IPS DF 4.7 (cell line): ENCODE measurements around the gene CSTF2.

Experiments used
- DNase-seq: peaks from one replicate; pipeline ENCODE4 v3.0.0-alpha.2; 2013; ENCODE audit warnings: low spot score; ENCODE audit errors: extremely low read depth

Gene CSTF2

DNA sequence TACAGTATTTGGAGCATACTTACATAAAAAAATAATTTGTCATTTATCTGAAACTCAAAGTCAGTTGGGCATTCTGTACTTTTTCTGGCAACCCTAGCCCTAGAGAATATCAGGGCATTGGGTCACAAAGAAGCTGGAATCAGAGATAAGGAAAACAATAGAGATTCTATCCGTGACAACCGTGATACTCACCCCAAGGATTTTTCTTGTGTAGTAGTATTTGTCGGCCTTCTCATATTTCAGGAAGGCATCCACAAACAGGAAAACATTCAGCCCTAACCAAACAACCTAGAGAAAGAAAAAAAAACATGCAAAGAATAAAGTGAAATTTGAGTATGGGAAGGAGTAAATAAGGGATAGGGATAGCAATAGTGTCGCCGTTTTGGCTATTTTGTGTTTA lies 50.3 kb downstream of the CSTF2 start:
- no peak for DNase-seq

DNA sequence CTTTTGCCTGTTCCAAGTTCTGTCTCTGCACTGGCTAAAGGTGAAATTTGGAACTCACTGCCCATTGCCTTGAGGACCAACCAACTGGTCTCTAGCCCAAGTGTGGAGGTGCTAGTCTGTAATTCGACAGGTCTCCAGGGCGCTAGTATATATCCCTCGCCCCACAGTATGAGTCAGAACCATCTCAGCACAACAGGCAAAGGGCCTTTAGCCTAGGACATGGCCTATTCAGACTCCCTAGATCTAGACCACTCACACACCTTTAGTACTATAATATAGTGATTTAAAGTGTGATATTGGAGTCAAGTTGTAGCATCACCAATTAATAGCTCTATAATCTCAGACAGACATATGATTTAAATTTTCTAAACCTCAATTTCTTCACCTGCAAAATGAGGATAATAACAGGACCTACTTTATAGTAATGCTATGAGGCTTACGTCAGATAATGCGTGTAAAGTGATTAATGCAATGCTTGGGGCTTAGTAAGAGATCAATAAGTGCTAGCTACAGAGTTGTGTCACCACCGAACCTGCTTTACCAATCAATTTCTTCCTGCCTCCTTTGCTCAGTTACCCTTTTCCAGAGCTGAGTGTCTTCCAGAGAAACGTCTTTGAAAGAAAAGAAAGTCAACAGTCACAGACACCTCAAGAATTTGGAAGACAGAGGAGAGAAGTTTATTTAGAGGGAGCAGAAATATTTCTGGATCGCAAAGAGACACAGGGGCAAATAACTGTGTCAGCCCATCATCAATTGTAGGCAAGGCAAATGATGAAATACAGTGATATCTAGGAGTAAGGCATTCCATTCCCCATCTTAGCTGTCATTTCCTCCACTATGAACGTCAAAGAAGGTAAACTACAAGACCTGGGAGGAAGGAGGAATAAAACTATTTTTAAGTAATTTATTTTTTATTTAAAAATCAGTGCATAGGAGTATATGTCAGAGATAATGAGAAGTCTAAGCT lies 51.7 kb downstream of the CSTF2 start:
- DNase-seq: no peak

DNA sequence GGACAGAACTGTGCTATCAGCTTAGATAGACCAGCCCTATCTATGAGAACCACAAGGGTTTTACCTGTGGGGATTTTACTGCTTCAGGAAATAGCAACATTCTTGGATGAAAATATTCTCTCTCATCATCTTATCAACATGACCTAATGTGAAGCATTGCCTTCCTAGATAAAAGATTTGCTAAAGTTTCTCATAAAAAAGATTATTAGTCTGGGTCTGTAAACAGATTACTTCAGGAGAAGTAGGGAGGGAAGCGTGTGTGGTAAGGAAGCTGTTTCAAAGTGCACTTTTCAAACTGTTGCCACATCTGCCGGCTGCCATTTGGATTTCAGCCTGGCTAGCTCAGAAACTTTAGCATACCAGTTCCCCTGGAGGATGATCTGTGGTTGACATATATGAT lies 54.1 kb downstream of the CSTF2 start, which contains the start of gene NOX1:
Gene NOX1, minus strand, starts transcription at position 35 of the 400 bp plus-strand sequence. CDS start 220 bp downstream, outside the sequence.
- no peak for DNase-seq

DNA sequence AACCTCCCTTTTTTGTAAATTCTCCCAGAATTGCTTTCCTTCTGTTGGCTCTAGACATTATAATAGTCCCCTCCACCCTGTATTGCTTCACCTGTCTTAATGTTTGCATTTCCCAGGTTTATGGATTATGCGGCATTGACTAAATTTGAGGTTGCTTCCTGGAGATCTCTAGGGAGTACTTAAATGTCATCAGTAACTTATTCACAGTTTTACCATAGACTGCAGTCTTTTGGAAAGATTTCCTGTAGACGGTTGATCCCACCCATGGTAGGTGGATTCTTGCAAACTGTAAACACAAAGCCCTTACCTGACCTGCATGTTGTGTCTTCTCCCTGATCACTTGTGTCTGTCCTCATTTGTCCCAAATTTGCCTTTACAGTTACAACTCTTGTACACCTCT lies 60.2 kb downstream of the CSTF2 start:
- no peak for DNase-seq

DNA sequence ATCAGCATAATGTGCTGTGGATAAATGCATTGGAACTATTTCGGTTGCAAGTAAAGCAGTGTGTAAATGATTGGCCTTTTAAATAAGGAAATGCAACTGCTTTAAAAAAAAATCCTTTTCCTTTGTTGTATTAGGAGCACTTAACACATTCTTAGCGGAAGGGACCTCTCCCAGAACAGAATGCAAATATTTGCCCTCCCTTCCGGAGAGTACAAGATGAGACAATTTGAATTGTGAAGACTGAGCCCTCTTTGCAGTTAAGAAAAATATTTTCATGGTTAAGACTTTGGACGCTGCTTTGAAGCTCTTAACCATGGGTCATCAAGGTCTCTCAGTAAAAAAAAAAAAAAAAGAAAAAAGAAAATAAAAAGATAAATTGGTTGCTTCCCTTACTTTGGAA lies 63.5 kb downstream of the CSTF2 start:
- DNase-seq: no peak
